Measurements from ENCODE around the gene LIMCH1. TPM values are rescaled to one million over a fixed set of nuclear protein-coding genes. Genes with fewer than 3 reads are reported as not detected.
"Not testable (repeated sequence)": the region's sequence is repeated elsewhere in the genome, so short reads cannot be mapped to it uniquely, and the experiment has no call there.

LIMCH1 gene
- total RNA-seq, 1 donor from 2014 or later, result not detected

GRCh38 chr4:41683326-41683725 lies 145.4 kb downstream of the LIMCH1 start:
- H3K9me3 Mint-ChIP-seq, result no peaks in the 10 kb centered on the region
- H3K27me3 Mint-ChIP-seq, result no peaks in the 10 kb centered on the region
- H3K36me3 Mint-ChIP-seq (ENCODE audit: low read depth), result no peaks in the 10 kb centered on the region
- no peak overlapping the region for H3K27ac Mint-ChIP-seq
- intact Hi-C loops (cut with micrococcal nuclease), result no loop called here
- no peaks in the 10 kb centered on the region for H3K4me1 Mint-ChIP-seq
- DNase-seq, result no peak
- H3K4me3 Mint-ChIP-seq, result no peak overlapping the region

GRCh38 chr4:41686893-41687292 lies 148.9 kb downstream of the LIMCH1 start:
- Mint-ChIP-seq H3K27me3 (no peaks in the 10 kb centered on the region), H3K4me3 (no peak overlapping the region), H3K9me3 (no peaks in the 10 kb centered on the region), H3K27ac (no peak overlapping the region), H3K36me3 (ENCODE audit: low read depth) (no peaks in the 10 kb centered on the region), H3K4me1 (no peaks in the 10 kb centered on the region)
- no peak for DNase-seq
- intact Hi-C loops (cut with micrococcal nuclease), result no loop called here

GRCh38 chr4:41687971-41688370 lies 150.0 kb downstream of the LIMCH1 start:
- Mint-ChIP-seq H3K4me1 (no peaks in the 10 kb centered on the region), H3K36me3 (ENCODE audit: low read depth) (no peaks in the 10 kb centered on the region), H3K27ac (no peak overlapping the region), H3K9me3 (no peaks in the 10 kb centered on the region), H3K4me3 (no peak overlapping the region), H3K27me3 (no peaks in the 10 kb centered on the region)
- intact Hi-C loops (cut with micrococcal nuclease), result no loop called here
- DNase-seq, result no peak

GRCh38 chr4:41692717-41693345 lies 154.9 kb downstream of the LIMCH1 start:
- Mint-ChIP-seq H3K27ac (no peak overlapping the region), H3K4me1 (no peaks in the 10 kb centered on the region), H3K27me3 (no peaks in the 10 kb centered on the region), H3K9me3 (no peaks in the 10 kb centered on the region), H3K36me3 (ENCODE audit: low read depth) (no peaks in the 10 kb centered on the region), H3K4me3 (no peak overlapping the region)
- intact Hi-C loops (cut with micrococcal nuclease), result loop anchor here (1.0 kb wide), 1 partner anchor 195 kb away; no protein-coding TSS in a partner anchor
- peak; percentile 73 for DNase-seq

- no peaks in the 10 kb centered on the region for H3K4me1 Mint-ChIP-seq
Measured at GRCh38 chr4:41693629-41694028, 155.7 kb downstream of the LIMCH1 start.

GRCh38 chr4:41696131-41696530 lies 158.2 kb downstream of the LIMCH1 start:
- intact Hi-C loops (cut with micrococcal nuclease), result no loop called here
- no peak for DNase-seq
- Mint-ChIP-seq H3K9me3 (no peaks in the 10 kb centered on the region), H3K27me3 (peaks cover 3% of the 10 kb centered on the region), H3K36me3 (ENCODE audit: low read depth) (no peaks in the 10 kb centered on the region), H3K27ac (no peak overlapping the region), H3K4me1 (no peaks in the 10 kb centered on the region), H3K4me3 (no peak overlapping the region)

More at GRCh38 chr4:41693629-41694028, 155.7 kb downstream of the LIMCH1 start:
- no peak for DNase-seq
- H3K36me3 Mint-ChIP-seq (ENCODE audit: low read depth), result no peaks in the 10 kb centered on the region
- no peak overlapping the region for H3K4me3 Mint-ChIP-seq
- H3K27ac Mint-ChIP-seq, result no peak overlapping the region
- intact Hi-C loops (cut with micrococcal nuclease), result loop anchor here (1.0 kb wide), 1 partner anchor 195 kb away; no protein-coding TSS in a partner anchor
- H3K9me3 Mint-ChIP-seq, result no peaks in the 10 kb centered on the region
- peaks cover 3% of the 10 kb centered on the region for H3K27me3 Mint-ChIP-seq

GRCh38 chr4:41696763-41697162 lies 158.8 kb downstream of the LIMCH1 start:
- no peaks in the 10 kb centered on the region for H3K9me3 Mint-ChIP-seq
- no peaks in the 10 kb centered on the region for H3K36me3 Mint-ChIP-seq (ENCODE audit: low read depth)

GRCh38 chr4:41701983-41702382 lies 164.0 kb downstream of the LIMCH1 start:
- H3K4me3 Mint-ChIP-seq, result no peak overlapping the region
- peaks cover 3% of the 10 kb centered on the region for H3K27me3 Mint-ChIP-seq

More at GRCh38 chr4:41696763-41697162, 158.8 kb downstream of the LIMCH1 start:
- Mint-ChIP-seq H3K27me3 (peaks cover 3% of the 10 kb centered on the region), H3K27ac (no peak overlapping the region), H3K4me1 (no peaks in the 10 kb centered on the region), H3K4me3 (no peak overlapping the region)
- DNase-seq, result no peak
- intact Hi-C loops (cut with micrococcal nuclease), result no loop called here

GRCh38 chr4:41702770-41703169 lies 164.8 kb downstream of the LIMCH1 start:
- no peaks in the 10 kb centered on the region for H3K36me3 Mint-ChIP-seq (ENCODE audit: low read depth)
- no peak overlapping the region for H3K27ac Mint-ChIP-seq
- no peak overlapping the region for H3K4me3 Mint-ChIP-seq
- H3K9me3 Mint-ChIP-seq, result no peaks in the 10 kb centered on the region
- intact Hi-C loops (cut with micrococcal nuclease), result no loop called here
- H3K27me3 Mint-ChIP-seq, result peaks cover 3% of the 10 kb centered on the region
- DNase-seq, result no peak
- no peaks in the 10 kb centered on the region for H3K4me1 Mint-ChIP-seq

More at GRCh38 chr4:41701983-41702382, 164.0 kb downstream of the LIMCH1 start:
- Mint-ChIP-seq H3K27ac (no peak overlapping the region), H3K36me3 (ENCODE audit: low read depth) (no peaks in the 10 kb centered on the region), H3K4me1 (no peaks in the 10 kb centered on the region), H3K9me3 (no peaks in the 10 kb centered on the region)
- intact Hi-C loops (cut with micrococcal nuclease), result no loop called here
- DNase-seq, result no peak

- no peaks in the 10 kb centered on the region for H3K4me1 Mint-ChIP-seq
- DNase-seq, result no peak
- H3K9me3 Mint-ChIP-seq, result no peaks in the 10 kb centered on the region
- H3K36me3 Mint-ChIP-seq (ENCODE audit: low read depth), result no peaks in the 10 kb centered on the region
- intact Hi-C loops (cut with micrococcal nuclease), result no loop called here
- H3K27me3 Mint-ChIP-seq, result no peaks in the 10 kb centered on the region
- no peak overlapping the region for H3K4me3 Mint-ChIP-seq
- no peak overlapping the region for H3K27ac Mint-ChIP-seq
Measured at GRCh38 chr4:41703785-41704184, 165.8 kb downstream of the LIMCH1 start.

GRCh38 chr4:41709844-41710481 lies 172.0 kb downstream of the LIMCH1 start:
- DNase-seq, result no peak
- Mint-ChIP-seq H3K4me1 (no peaks in the 10 kb centered on the region), H3K27ac (no peak overlapping the region), H3K36me3 (ENCODE audit: low read depth) (no peaks in the 10 kb centered on the region), H3K27me3 (no peaks in the 10 kb centered on the region), H3K4me3 (no peak overlapping the region), H3K9me3 (no peaks in the 10 kb centered on the region)
- intact Hi-C loops (cut with micrococcal nuclease), result no loop called here

GRCh38 chr4:41711654-41712053 lies 173.7 kb downstream of the LIMCH1 start:
- intact Hi-C loops (cut with micrococcal nuclease); H3K27me3 Mint-ChIP-seq; H3K4me1 Mint-ChIP-seq; H3K4me3 Mint-ChIP-seq; DNase-seq; H3K27ac Mint-ChIP-seq; H3K9me3 Mint-ChIP-seq; H3K36me3 Mint-ChIP-seq (ENCODE audit: low read depth): not testable (repeated sequence)

GRCh38 chr4:41712425-41712824 lies 174.5 kb downstream of the LIMCH1 start:
- Mint-ChIP-seq H3K27ac (no peak overlapping the region), H3K4me1 (no peaks in the 10 kb centered on the region), H3K4me3 (no peak overlapping the region), H3K36me3 (ENCODE audit: low read depth) (no peaks in the 10 kb centered on the region), H3K9me3 (no peaks in the 10 kb centered on the region), H3K27me3 (no peaks in the 10 kb centered on the region)
- intact Hi-C loops (cut with micrococcal nuclease), result no loop called here
- DNase-seq, result no peak

- Mint-ChIP-seq H3K4me3 (no peak overlapping the region), H3K27me3 (no peaks in the 10 kb centered on the region), H3K9me3 (no peaks in the 10 kb centered on the region), H3K4me1 (no peaks in the 10 kb centered on the region), H3K27ac (no peak overlapping the region), H3K36me3 (ENCODE audit: low read depth) (no peaks in the 10 kb centered on the region)
- DNase-seq, result no peak
- intact Hi-C loops (cut with micrococcal nuclease), result no loop called here
Measured at GRCh38 chr4:41713768-41714167, 175.8 kb downstream of the LIMCH1 start.
